HL-60 (cell line): ENCODE measurements around the gene SSH2.

ENCODE experiments used
- CTCF ChIP-seq: IDR thresholded peaks from one replicate; pipeline ENCODE4 v1.5.1; 2011; ENCODE audit warnings: low read length, control low read depth, inconsistent platforms; ENCODE audit not compliant: insufficient read depth
- POLR2AphosphoS5 ChIP-seq: IDR thresholded peaks from 2 replicates; pipeline ENCODE4 v1.6.1; 2012; ENCODE audit warnings: low read depth

GRCh38 chr17:29630630-29631193, 299.3 kb downstream of the SSH2 start:
- no peak for TF ChIP-seq CTCF
- no peak for TF ChIP-seq POLR2AphosphoS5
